Measurements from ENCODE around the gene ARMC2. TPM values are rescaled to one million over a fixed set of nuclear protein-coding genes. Genes with fewer than 3 reads are reported as not detected.
"Not testable (repeated sequence)": the region's sequence is repeated elsewhere in the genome, so short reads cannot be mapped to it uniquely, and the experiment has no call there.

The ARMC2 gene
- polyA plus RNA-seq, 4 donors, result 9.5 to 15.6 (median 13.8) TPM

- no peak for DNase-seq (ENCODE audit: low read depth in 4 of 4, low spot score in 2 of 4)
These were observed 15.5 kb upstream of the ARMC2 start for GRCh38 chr6:108832738-108833137.

- DNase-seq (ENCODE audit: low read depth in 4 of 4, low spot score in 2 of 4), result peak in 1 of 4 donors; percentile 59
These were observed 12.9 kb upstream of the ARMC2 start for GRCh38 chr6:108835218-108835850.

- DNase-seq (ENCODE audit: low read depth in 4 of 4, low spot score in 2 of 4), result no peak
These were observed 12.2 kb upstream of the ARMC2 start for GRCh38 chr6:108836061-108836460.

GRCh38 chr6:108837236-108837971, 10.8 kb upstream of the ARMC2 start:
- no peak for DNase-seq (ENCODE audit: low read depth in 4 of 4, low spot score in 2 of 4)

- DNase-seq (ENCODE audit: low read depth in 4 of 4, low spot score in 2 of 4), result peak in 1 of 4 donors; percentile 52
These were observed 10.0 kb upstream of the ARMC2 start for GRCh38 chr6:108838101-108838717.

GRCh38 chr6:108839083-108839642, 9.1 kb upstream of the ARMC2 start:
- DNase-seq (ENCODE audit: low read depth in 4 of 4, low spot score in 2 of 4), result no peak

GRCh38 chr6:108840919-108841318, 7.3 kb upstream of the ARMC2 start:
- DNase-seq (ENCODE audit: low read depth in 4 of 4, low spot score in 2 of 4), result no peak

GRCh38 chr6:108841377-108841855, 6.8 kb upstream of the ARMC2 start:
- DNase-seq (ENCODE audit: low read depth in 4 of 4, low spot score in 2 of 4), result no peak

- DNase-seq (ENCODE audit: low read depth in 4 of 4, low spot score in 2 of 4), result no peak
These were observed 4.1 kb upstream of the ARMC2 start for GRCh38 chr6:108844135-108844534.

- no peak for DNase-seq (ENCODE audit: low read depth in 4 of 4, low spot score in 2 of 4)
These were observed 3.1 kb upstream of the ARMC2 start for GRCh38 chr6:108845145-108845544.

GRCh38 chr6:108846101-108846500, 2.1 kb upstream of the ARMC2 start:
- DNase-seq (ENCODE audit: low read depth in 4 of 4, low spot score in 2 of 4), result no peak

- no peak for DNase-seq (ENCODE audit: low read depth in 4 of 4, low spot score in 2 of 4)
These were observed 1.6 kb upstream of the ARMC2 start for GRCh38 chr6:108846628-108847027.

- DNase-seq (ENCODE audit: low read depth in 4 of 4, low spot score in 2 of 4), result no peak
These were observed 495 bp upstream of the ARMC2 start for GRCh38 chr6:108847738-108848115.

- DNase-seq (ENCODE audit: low read depth in 4 of 4, low spot score in 2 of 4), result no peak
These were observed 2.6 kb downstream of the ARMC2 start for GRCh38 chr6:108850669-108851465.

- DNase-seq (ENCODE audit: low read depth in 4 of 4, low spot score in 2 of 4), result no peak
These were observed 3.5 kb downstream of the ARMC2 start for GRCh38 chr6:108851756-108852155.

- no peak for DNase-seq (ENCODE audit: low read depth in 4 of 4, low spot score in 2 of 4)
These were observed 4.9 kb downstream of the ARMC2 start for GRCh38 chr6:108853077-108853476.

- no peak for DNase-seq (ENCODE audit: low read depth in 4 of 4, low spot score in 2 of 4)
These were observed 14.4 kb downstream of the ARMC2 start for GRCh38 chr6:108862479-108863191.

- DNase-seq (ENCODE audit: low read depth in 4 of 4, low spot score in 2 of 4), result not testable (repeated sequence)
These were observed 17.6 kb downstream of the ARMC2 start for GRCh38 chr6:108865751-108866286.

GRCh38 chr6:108866798-108867197, 18.6 kb downstream of the ARMC2 start:
- no peak for DNase-seq (ENCODE audit: low read depth in 4 of 4, low spot score in 2 of 4)

- DNase-seq (ENCODE audit: low read depth in 4 of 4, low spot score in 2 of 4), result no peak
These were observed 20.4 kb downstream of the ARMC2 start for GRCh38 chr6:108868647-108869046.

Measured in left renal cortex interstitium (tissue), 4 donors.